Measurements from ENCODE around the gene SEC62. TPM values are rescaled to one million over a fixed set of nuclear protein-coding genes. Genes with fewer than 3 reads are reported as not detected.

SEC62 gene
- total RNA-seq, 2 donors from 2014 or later: 48.7 to 64.4 TPM

DNA sequence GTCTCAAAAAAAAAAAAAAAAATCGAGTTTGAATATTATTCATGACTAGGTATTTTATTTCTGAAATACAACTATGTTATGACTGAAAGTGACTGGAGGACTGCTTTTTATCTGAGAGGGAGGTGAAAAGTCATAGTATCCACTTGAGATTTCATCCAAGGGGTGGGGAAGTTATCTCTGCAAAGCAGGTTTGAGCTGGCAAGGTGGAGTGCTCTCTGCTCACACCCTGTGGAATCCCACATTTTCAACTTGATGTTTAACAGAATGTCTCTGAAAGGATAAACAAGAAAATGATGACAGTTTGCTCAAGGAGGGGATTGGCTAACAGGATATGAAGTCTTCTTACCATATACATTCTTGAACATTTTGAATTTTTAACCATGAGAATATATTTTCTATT lies 27.3 kb upstream of the SEC62 start:
- Histone ChIP-seq H3K4me3 (ENCODE audit: low read length) (no peak overlapping the region), H3K27me3 (ENCODE audit: control insufficient read depth, insufficient read depth, low read length, poor library complexity, severe bottlenecking) (no peaks in the 10 kb centered on the region), H3K27ac (ENCODE audit: low read depth, low read length) (no peak overlapping the region), H3K36me3 (ENCODE audit: control insufficient read depth, insufficient read depth, low read length) (no peaks in the 10 kb centered on the region), H3K9me3 (ENCODE audit: control insufficient read depth, low read length) (no peaks in the 10 kb centered on the region), H3K9ac (ENCODE audit: extremely low read depth, low read length, poor library complexity, severe bottlenecking) (no peak overlapping the region), H3K4me1 (ENCODE audit: control insufficient read depth, insufficient read depth, low read length) (no peaks in the 10 kb centered on the region)
- Mint-ChIP-seq H3K4me3 (no peak overlapping the region), H3K4me1 (no peaks in the 10 kb centered on the region), H3K27ac (no peak overlapping the region), H3K27me3 (ENCODE audit: insufficient read depth) (no peaks in the 10 kb centered on the region), H3K36me3 (ENCODE audit: low read depth) (no peaks in the 10 kb centered on the region), H3K9me3 (peaks cover 6% of the 10 kb centered on the region)
- TF ChIP-seq, protein P1, sequence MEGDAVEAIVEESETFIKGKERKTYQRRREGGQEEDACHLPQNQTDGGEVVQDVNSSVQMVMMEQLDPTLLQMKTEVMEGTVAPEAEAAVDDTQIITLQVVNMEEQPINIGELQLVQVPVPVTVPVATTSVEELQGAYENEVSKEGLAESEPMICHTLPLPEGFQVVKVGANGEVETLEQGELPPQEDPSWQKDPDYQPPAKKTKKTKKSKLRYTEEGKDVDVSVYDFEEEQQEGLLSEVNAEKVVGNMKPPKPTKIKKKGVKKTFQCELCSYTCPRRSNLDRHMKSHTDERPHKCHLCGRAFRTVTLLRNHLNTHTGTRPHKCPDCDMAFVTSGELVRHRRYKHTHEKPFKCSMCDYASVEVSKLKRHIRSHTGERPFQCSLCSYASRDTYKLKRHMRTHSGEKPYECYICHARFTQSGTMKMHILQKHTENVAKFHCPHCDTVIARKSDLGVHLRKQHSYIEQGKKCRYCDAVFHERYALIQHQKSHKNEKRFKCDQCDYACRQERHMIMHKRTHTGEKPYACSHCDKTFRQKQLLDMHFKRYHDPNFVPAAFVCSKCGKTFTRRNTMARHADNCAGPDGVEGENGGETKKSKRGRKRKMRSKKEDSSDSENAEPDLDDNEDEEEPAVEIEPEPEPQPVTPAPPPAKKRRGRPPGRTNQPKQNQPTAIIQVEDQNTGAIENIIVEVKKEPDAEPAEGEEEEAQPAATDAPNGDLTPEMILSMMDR (conservative IDR thresholded peaks at IDR 0.05): no peak
- 46% methylated on average over 1 of the region's 1 CpG; no CpG with 5 or more reads in 1 of the 2 experiments for WGBS, 2 experiments (ENCODE audit: insufficient coverage in 1 of 2, insufficient read length in 1 of 2)
- DNase-seq: no peak

DNA sequence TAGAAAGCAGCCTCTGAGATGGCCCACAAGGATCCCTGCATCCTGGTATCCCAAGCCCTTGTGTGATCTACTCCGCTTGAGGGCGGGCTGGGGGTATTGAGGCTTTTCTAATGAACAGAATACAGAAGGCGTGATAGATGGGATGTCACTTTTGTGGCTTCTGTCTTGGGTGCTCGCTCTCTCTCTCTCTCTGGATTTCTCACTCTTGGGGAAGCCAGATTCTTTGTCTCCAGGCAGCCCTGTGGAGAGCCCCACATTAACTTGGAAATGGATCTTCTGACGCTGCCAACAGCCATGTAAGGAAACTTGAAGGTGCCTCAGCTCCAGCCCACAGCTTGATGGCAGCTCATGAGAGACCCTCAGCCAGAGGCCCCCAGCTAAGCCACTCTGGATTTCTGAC lies 26.9 kb upstream of the SEC62 start:
- Histone ChIP-seq H3K4me1 (ENCODE audit: control insufficient read depth, insufficient read depth, low read length) (no peaks in the 10 kb centered on the region), H3K9me3 (ENCODE audit: control insufficient read depth, low read length) (no peaks in the 10 kb centered on the region), H3K27me3 (ENCODE audit: control insufficient read depth, insufficient read depth, low read length, poor library complexity, severe bottlenecking) (no peaks in the 10 kb centered on the region), H3K27ac (ENCODE audit: low read depth, low read length) (no peak overlapping the region), H3K9ac (ENCODE audit: extremely low read depth, low read length, poor library complexity, severe bottlenecking) (no peak overlapping the region), H3K4me3 (ENCODE audit: low read length) (no peak overlapping the region), H3K36me3 (ENCODE audit: control insufficient read depth, insufficient read depth, low read length) (no peaks in the 10 kb centered on the region)
- no peaks in the 10 kb centered on the region for H3K4me1 Mint-ChIP-seq
- H3K9me3 Mint-ChIP-seq: peaks cover 6% of the 10 kb centered on the region
- 85 to 88% methylated on average over 5 of the region's 5 CpGs for WGBS, 2 experiments (ENCODE audit: insufficient coverage in 1 of 2, insufficient read length in 1 of 2)
- no peak for DNase-seq
- no peak overlapping the region for H3K4me3 Mint-ChIP-seq
- TF ChIP-seq, protein P1 (conservative IDR thresholded peaks at IDR 0.05): no peak
- no peaks in the 10 kb centered on the region for H3K27me3 Mint-ChIP-seq (ENCODE audit: insufficient read depth)
- no peaks in the 10 kb centered on the region for H3K36me3 Mint-ChIP-seq (ENCODE audit: low read depth)
- no peak overlapping the region for H3K27ac Mint-ChIP-seq

DNA sequence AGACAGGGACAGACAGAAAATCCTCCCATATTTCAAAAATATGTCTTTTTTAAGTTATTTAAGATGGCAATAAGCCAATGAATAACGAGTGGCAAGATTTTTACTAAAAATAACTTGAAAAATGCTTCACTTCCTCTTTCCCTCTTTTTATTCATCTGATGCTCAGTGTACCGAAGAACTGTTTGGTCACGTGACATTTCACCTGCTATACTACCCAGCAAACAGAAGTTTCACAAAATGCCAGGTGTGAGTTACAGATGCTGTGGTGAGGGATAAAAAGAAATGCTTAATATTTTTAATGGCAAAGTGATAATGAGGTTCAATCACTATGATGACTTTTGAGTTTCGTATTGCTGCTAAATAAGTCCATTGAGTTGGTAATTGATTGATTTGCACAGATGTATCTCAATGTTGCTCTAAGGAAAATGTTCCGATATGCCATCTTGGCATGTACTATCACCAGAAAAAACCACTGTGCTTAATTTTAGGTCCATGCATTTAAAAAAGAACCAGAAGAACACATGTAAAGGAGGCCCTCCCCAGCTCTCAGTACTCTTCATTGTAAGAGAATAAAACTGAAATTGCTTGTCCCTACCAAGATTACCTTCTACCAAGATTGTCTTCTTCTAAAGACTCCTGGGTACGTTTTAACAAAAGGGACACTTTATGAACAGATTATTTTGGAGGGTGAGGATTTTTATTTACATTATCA lies 26.0 kb upstream of the SEC62 start:
- 88 to 100% methylated on average over 1 to 5 of the region's 6 CpGs for WGBS, 2 experiments (ENCODE audit: insufficient coverage in 1 of 2, insufficient read length in 1 of 2)
- TF ChIP-seq, protein P1 (conservative IDR thresholded peaks at IDR 0.05): no peak

More for the DNA sequence above, 26.0 kb upstream of the SEC62 start:
- Histone ChIP-seq H3K9me3 (ENCODE audit: control insufficient read depth, low read length) (no peaks in the 10 kb centered on the region), H3K27ac (ENCODE audit: low read depth, low read length) (no peak overlapping the region), H3K4me3 (ENCODE audit: low read length) (no peak overlapping the region), H3K27me3 (ENCODE audit: control insufficient read depth, insufficient read depth, low read length, poor library complexity, severe bottlenecking) (no peaks in the 10 kb centered on the region), H3K36me3 (ENCODE audit: control insufficient read depth, insufficient read depth, low read length) (no peaks in the 10 kb centered on the region), H3K9ac (ENCODE audit: extremely low read depth, low read length, poor library complexity, severe bottlenecking) (no peak overlapping the region), H3K4me1 (ENCODE audit: control insufficient read depth, insufficient read depth, low read length) (no peaks in the 10 kb centered on the region)
- Mint-ChIP-seq H3K36me3 (ENCODE audit: low read depth) (no peaks in the 10 kb centered on the region), H3K27me3 (ENCODE audit: insufficient read depth) (no peaks in the 10 kb centered on the region), H3K4me1 (no peaks in the 10 kb centered on the region), H3K4me3 (no peak overlapping the region), H3K27ac (no peak overlapping the region), H3K9me3 (peaks cover 6% of the 10 kb centered on the region)
- no peak for DNase-seq

Measured in endodermal cell (in vitro differentiated cells).